Activated naive CD8-positive, alpha-beta T cell treated with anti-CD3 and anti-CD28 coated beads, Interleukin-2, amount 50 U/mL, for 16 hours (primary cell): Measurements from ENCODE around the gene COL13A1.

ENCODE experiments used
- DNase-seq: peaks from one replicate; pipeline ENCODE4 v3.0.0-alpha.2; 2020; ENCODE audit warnings: low read depth, low spot score

Gene COL13A1

GRCh38 chr10:69944761-69945160 lies 143.1 kb downstream of the COL13A1 start:
- DNase-seq = no peak

GRCh38 chr10:69948261-69948660 lies 146.6 kb downstream of the COL13A1 start:
- DNase-seq = no peak

GRCh38 chr10:69949770-69950169 lies 148.1 kb downstream of the COL13A1 start:
- DNase-seq = no peak

GRCh38 chr10:69951658-69952057 lies 150.0 kb downstream of the COL13A1 start:
- no peak for DNase-seq

GRCh38 chr10:69952069-69952800 lies 150.5 kb downstream of the COL13A1 start:
- DNase-seq = no peak

- DNase-seq = no peak
These were observed 151.1 kb downstream of the COL13A1 start for GRCh38 chr10:69952821-69953221.

- no peak for DNase-seq
These were observed 152.1 kb downstream of the COL13A1 start for GRCh38 chr10:69953851-69954250.

GRCh38 chr10:69955211-69955805 lies 153.6 kb downstream of the COL13A1 start:
- DNase-seq = no peak

GRCh38 chr10:69955897-69956740 lies 154.4 kb downstream of the COL13A1 start:
- no peak for DNase-seq

- DNase-seq = no peak
These were observed 155.1 kb downstream of the COL13A1 start for GRCh38 chr10:69956741-69957230.

GRCh38 chr10:69957241-69957885 lies 155.7 kb downstream of the COL13A1 start:
- DNase-seq = no peak

- no peak for DNase-seq
These were observed 156.3 kb downstream of the COL13A1 start for GRCh38 chr10:69957886-69958555.

- DNase-seq = no peak
These were observed 156.8 kb downstream of the COL13A1 start for GRCh38 chr10:69958556-69958902.

- no peak for DNase-seq
These were observed 158.2 kb downstream of the COL13A1 start for GRCh38 chr10:69959911-69960310.

GRCh38 chr10:69960606-69960987 lies 158.9 kb downstream of the COL13A1 start:
- DNase-seq = no peak

- DNase-seq = no peak
These were observed 159.5 kb downstream of the COL13A1 start for GRCh38 chr10:69960988-69961880.

GRCh38 chr10:69961881-69962745 lies 160.4 kb downstream of the COL13A1 start:
- DNase-seq = no peak

- DNase-seq = no peak
These were observed 161.0 kb downstream of the COL13A1 start for GRCh38 chr10:69962746-69963135.

GRCh38 chr10:69963178-69963834 lies 161.6 kb downstream of the COL13A1 start:
- no peak for DNase-seq
